NCI-H526 (cell line): Measurements from ENCODE around the gene SHLD2.
"Not testable (repeated sequence)": the region's sequence is repeated elsewhere in the genome, so short reads cannot be mapped to it uniquely, and the experiment has no call there.

Experiments
- DNase-seq, 2 experiments: peaks; one replicate each; lab custom pipeline; 2025; lab: John Stamatoyannopoulos, UW

The SHLD2 gene, protein sequence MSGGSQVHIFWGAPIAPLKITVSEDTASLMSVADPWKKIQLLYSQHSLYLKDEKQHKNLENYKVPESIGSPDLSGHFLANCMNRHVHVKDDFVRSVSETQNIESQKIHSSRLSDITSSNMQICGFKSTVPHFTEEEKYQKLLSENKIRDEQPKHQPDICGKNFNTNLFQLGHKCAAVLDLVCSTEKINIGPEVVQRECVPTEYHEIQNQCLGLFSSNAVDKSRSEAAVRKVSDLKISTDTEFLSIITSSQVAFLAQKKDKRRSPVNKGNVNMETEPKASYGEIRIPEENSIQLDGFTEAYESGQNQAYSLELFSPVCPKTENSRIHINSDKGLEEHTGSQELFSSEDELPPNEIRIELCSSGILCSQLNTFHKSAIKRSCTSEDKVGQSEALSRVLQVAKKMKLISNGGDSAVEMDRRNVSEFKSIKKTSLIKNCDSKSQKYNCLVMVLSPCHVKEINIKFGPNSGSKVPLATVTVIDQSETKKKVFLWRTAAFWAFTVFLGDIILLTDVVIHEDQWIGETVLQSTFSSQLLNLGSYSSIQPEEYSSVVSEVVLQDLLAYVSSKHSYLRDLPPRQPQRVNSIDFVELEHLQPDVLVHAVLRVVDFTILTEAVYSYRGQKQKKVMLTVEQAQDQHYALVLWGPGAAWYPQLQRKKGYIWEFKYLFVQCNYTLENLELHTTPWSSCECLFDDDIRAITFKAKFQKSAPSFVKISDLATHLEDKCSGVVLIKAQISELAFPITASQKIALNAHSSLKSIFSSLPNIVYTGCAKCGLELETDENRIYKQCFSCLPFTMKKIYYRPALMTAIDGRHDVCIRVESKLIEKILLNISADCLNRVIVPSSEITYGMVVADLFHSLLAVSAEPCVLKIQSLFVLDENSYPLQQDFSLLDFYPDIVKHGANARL

DNA sequence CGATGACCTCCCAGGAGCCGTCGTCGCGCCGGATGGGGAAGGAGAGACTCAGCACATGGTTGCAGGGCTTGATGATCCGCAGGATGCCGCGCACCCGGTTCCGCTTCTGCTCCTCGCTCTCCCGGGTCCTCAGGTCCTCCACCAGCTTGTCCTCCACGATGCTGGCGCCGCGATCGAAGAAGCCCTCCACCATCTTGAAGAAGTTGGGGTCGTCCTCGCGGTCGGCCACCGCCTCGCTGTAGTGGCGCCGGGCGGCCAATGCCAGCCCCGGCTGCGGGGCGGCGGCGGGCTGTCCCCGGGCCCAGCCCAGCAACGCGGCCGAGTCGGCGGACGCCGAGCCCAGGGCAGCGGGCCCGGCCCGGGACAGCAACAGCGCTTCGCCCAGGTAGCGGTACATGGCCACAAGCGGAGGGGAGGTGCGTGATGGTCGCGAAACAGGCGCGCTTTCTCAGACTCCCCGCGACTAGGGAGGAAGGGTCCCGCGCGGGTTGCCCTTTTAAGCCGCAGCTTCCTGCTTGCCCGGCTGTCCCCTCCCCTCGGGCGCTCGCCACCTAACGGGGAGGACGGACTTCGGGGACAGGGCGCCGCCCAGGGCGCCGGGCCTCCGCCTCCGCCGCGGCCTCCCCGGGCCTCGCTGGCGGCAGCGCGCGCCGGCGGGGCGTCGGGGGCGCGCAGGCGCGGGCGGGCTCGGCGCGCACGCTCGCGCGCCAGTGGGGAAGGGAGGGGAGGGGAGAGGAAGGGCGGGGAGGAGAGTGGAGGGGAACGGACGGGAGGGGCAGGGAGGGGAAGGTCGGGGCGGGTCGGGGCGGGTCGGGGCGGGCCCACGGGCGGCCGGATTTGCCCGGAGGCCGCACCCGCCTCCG, at the start of gene SHLD2, which contains the start of gene GLUD1:
Gene SHLD2 (plus strand): TSS at position 834 of the 863 bp plus-strand sequence. CDS start 56,149 bp downstream, outside the sequence.
Gene GLUD1 (minus strand): TSS at position 471 of the 863 bp plus-strand sequence. CDS start 74 bp downstream, at position 397.
- DNase-seq, result peak; percentile 43 to 84

DNA sequence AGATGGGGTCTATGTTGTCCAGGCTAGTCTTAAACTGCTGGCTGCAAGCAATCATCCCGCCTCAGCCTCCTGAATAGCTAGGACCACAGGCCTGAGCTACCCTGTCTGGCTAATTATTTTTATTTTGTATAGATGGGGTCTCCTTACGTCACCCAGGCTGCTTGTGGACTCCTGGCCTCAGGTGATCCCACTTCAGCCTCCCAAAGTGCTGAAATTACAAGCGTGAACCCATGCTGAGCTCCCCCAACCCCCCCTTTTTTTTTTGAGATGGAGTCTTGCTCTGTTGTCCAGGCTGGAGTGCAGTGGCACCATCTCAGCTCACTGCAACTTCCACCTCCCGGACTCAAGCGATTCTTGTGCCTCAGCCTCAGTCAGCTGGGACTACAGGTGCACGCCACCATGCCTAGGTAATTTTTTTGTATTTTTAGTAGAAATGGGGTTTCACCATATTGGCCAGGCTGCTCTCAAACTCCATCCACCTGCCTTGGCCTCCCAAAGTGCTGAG, 49.5 kb upstream of the SHLD2 start:
- DNase-seq, result no peak

DNA sequence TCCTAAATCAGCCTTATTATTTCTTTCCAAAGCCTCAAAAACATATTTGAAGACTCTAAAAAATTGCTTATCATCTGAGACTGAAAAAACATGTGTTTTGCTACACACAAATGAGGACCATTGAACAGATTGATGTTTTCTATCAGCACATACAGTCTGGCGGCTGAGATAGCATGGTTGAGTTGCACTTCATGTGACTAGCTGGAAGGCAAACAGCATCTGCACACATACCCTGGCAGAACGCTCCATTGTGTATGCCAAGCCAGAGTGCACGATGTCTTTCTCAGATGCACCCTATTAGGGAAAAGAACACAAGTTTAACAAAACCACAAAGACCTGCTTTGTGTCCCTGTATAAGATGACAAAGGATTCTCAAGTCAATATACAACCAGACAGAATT, 41.9 kb upstream of the SHLD2 start:
- DNase-seq, result no peak

DNA sequence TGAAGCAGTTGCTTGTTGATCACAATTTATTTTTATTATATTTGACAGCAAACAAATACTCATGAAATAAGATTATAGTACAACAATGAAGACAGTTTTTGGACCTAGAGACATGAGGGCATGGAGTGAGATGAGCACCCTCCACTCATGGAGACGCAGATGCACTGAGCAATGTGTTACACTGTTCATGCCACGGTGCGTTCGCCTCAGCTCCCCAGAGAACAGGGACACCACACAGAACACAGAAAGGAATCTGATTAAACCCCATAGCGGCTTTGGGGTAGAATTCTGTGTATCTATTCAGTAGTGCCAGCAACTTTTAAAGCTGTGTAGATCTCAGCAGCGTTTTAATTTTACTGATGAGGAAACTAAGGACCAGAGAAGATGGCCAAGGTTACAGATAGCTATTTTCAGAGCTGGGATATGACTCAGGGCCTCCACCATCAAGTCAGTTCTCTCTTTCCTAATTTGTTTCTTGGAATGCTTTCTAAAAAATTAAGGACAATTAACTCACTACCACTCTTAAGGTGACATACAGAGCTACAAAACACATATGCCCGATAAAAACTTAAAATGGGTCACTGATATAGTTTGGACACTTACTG, 41.3 kb upstream of the SHLD2 start:
- no peak for DNase-seq

DNA sequence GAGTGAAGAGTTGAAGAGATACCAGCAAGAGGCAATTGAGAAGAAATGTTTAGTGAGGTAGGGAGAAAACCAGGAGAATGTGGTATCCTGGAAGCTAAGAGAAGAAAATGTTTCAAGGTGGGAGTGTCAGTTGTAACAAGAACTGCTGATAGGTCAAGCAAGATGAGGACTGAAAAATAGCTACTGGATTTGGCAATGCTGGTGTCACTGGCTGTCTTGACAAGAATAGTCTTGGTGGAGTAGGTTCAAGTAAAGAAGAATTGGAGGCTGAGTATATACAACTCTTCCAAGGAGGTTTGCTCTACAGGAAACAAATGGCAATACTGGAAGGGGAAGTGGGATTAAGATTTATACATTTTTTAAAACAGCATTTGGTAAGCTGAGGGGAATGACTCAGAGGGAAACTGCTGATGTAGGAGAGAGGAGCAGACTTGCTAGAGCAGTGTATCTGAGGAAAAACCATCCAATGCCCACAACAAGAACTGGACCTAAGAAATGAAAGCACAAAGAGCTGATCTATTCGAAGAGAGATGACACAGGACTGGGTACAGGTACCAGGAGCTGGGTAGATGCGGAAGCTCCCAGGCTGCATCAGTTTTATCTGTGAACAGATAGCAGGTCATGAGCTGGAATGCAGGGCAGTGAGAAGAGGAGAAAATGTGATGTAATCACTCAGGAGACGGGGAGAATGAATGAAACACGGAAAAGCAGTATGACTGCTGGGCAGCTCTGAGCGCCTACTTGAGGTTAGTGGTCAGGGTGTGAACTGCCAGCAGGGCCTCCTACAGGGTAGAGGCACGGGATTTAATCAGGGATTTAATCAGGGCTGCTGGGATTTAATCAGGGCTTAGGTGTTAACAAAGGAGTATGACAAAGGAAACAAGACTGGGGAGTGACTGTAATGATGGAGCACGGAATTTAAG, 40.4 kb upstream of the SHLD2 start:
- no peak for DNase-seq

DNA sequence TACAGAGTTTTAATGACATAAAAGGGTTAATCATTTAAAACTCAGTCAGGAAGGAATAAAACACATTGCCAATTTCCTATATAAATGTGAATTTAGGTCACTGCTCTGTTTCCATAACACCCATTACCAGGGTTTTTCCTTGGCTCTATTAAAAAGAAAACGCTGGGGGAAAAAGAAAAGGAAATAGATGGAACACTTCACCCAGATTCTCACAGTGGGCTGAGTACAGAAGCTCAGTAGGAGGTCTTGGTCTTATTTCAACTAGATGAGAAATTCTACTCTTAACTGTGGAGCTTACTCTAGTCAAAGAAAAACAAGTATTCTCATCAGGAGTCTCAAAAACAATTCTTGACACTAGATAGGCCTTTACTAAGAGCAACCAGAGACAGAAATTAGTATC, 36.8 kb upstream of the SHLD2 start:
- DNase-seq, result no peak

DNA sequence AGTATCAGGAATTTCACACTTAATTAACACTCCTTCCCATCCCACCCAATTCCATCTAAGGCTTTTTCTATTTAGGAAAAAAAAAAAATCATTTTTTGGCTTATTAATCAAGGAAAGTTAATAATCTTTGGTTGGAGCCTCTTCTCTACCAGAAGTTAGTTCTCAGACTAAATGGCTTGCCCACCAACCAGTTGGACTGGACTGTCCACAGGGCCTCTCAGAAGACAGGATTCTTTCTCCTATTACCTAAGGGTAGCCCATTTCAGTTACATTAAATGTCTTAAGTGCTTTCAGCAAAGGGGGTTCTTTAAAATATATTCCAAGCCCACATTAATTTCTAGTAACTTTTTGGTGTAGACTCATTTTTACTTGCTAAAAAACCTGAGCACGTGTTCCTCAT, 35.6 kb upstream of the SHLD2 start:
- DNase-seq, result no peak

DNA sequence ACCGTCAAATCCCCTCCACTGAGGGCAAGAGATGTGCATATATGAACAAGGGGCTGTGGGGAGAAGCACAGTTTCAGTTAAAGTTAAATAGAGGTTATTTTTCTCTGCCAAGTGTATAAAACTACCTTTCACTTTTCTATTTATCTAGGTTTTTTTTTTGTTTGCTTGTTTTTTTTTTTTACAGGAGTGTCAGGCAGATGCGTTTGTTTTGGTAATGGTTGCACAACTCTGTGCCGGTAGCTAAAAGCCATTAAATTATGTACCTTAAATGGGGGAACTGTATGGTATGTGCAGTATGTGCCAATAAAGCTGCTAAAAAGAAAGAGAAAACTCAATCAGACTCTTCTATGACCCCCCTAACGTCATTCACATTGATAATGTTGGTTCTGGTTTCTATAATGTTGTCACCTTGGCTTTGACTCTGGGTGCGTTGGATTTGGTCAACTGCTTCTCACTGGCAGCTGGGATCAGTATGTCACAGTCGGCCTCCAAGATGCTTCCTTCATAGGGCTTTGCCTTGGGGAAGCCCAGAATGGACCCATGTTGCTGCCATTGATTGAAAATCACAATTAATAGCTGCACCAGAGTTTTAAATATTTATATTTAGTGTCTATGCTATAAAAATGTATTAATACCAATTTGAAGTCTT, 34.6 kb upstream of the SHLD2 start:
- no peak for DNase-seq

DNA sequence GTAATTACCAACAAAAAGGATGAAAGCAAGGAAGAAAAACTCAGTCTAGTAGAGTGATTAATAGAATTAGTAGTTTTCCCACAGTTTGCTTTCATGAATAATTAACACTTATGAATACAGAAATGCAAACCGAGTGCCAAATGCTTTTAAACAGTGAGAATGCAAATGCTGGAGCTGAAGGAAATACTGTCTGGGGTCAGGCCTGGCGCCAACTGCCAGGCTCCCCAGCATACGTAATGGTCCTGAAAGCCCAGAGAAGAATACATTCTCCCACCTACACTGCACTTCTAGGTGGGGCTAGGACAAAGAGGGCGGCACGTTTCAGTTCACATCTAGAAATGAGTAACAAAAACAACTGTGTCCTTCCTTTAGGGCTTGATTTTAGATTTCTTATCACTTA, 30.4 kb upstream of the SHLD2 start:
- DNase-seq, result peak; percentile 74 to 79

DNA sequence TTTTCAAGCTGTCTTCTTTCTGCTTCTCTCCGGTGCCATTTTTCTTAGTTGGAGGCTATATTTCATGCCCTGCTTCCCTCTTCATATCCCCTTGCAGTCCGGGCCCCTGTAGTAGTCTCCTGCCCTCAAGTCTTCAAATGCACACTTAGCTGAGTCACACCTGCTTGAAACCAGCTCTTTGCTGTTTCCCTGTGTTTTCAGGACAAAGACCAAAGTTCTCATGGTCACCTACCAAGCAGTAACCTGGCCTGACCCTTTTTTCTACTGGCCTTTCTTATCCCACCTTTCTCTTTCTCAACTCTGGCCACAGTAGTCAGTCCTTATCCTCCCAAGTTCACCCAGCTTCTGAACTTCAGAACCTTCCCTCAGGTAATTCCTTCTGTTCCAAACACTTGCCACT, 28.8 kb upstream of the SHLD2 start:
- no peak for DNase-seq

DNA sequence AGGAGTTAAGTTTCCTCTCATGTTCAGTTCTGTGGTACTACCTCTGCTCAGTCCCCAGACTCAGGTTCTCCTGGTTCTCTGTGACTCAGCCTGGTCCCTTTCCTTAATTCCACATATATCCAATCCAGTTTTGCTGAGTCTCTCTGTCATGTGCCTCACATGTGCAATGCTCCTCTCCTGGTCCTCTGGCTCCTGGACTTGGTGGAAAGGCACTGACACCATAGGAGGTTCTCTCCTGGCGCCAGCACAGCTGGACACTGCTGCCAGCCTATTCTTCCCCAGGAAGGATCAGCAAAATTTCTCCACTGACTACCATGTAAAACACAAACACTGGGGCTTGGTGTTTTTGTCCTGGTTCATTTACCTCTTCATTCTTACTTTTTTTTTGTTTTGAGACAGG, 28.1 kb upstream of the SHLD2 start:
- DNase-seq, result no peak

DNA sequence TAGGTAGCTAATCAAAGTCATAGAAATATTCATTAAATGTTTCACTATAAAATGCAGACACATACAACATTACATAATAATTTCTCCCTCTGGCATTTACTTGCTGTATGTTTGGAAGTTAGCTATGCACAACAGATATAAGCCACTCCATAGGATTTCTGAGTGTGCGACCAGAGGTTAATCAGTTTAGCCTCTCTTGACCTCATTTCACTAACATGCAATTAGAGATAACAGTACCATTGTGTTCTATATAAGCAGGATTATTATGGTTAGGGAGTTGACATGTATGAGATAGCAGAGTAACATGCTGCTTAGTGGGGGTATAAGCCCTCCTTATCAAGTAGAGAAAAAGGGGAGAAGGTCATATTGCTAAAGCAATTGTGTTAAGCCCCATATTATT, 26.7 kb upstream of the SHLD2 start:
- DNase-seq, result no peak

DNA sequence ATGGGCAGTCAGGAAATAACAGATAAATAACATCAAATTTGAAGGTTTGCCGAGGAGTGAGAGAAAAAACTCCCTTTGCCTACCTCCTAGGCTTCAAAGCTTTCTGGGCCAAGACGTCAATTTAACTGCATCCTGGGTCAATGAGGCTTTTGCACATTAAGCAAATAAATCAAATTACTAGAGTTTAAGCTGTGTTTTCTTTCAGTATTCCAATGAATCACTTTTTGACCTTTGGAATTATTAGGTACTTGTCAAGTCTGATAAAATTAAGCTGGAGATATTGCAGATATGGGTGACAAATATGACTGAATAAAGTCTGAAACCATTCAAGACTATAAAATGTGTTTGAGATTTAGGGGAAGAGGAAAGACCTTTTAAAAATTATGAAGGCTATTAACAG, 22.6 kb upstream of the SHLD2 start:
- DNase-seq, result no peak

DNA sequence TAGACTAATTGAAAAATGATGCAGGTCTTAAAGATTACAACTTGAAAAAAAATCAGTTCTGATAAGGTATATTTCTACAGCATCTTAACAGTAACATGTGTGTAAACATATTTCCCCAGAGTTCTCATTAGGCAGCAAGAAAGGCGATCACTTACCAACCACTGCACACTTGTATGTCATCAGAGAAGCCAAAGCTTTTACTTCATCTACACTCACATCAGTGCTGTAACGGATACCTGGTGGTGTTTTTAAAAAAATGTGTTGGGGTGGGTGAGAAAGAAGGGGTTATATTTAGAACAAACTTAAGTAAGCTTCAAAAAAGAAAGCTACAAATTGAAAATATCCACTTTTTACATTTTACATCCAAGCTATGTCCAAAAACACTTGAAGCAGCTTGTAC, 18.6 kb upstream of the SHLD2 start:
- not testable (repeated sequence) for DNase-seq

DNA sequence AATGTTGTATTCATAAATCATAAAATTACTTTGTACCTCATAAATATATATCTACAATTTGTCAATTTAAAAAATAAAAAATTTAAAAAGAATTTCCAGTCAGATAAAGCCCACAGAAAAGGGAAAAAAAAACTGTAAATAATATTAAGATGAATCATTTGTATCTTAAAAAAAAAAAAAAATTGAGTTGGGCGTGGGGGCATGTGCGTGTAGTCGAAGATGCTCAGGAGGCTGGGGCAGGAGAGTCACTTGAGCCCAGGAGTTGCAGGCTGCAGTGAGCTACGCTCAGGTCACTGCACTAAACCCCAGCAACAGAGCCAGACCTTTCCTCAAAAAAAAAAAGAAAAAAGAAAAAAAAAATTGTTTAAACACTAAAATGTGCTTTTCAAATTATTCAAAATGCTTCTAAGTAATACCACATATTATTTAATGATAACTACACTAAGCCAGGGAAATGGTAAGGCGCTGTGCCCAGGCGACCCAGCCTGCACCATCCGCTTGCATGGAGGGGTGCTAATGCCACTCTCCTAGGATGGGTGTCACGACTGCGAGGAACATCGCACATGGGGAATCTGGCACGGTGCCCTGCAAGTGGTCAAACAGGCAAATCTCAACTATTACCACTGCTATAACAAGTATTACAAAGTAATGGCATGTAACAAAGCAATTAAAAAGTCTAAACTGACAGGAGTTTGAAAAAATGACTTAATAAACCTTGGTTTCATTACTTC, 15.7 kb upstream of the SHLD2 start:
- no peak for DNase-seq

DNA sequence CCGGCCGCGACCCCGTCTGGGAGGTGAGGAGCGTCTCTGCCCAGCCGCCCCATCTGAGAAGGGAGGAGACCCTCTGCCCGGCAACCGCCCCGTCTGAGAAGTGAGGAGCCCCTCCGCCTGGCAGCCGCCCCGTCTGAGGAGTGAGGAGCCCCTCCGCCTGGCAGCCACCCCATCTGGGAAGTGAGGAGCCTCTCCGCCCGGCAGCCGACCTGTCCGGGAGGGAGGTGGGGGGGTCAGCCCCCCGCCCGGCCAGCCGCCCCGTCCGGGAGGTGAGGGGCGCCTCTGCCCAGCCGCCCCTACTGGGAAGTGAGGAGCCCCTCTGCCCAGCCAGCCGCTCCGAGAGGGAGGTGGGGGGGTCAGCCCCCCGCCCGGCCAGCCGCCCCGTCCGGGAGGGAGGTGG, 14.4 kb upstream of the SHLD2 start:
- DNase-seq, result not testable (repeated sequence)

DNA sequence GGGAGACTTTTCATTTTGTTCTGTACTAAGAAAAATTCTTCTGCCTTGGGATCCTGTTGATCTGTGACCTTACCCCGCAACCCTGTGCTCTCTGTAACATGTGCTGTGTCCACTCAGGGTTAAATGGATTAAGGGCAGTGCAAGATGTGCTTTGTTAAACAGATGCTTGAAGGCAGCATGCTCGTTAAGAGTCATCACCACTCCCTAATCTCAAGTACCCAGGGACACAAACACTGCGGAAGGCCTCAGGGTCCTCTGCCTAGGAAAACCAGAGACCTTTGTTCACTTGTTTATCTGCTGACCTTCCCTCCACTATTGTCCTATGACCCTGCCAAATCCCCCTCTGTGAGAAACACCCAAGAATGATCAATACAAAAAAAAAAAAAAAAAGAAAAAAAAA, 13.4 kb upstream of the SHLD2 start:
- not testable (repeated sequence) for DNase-seq

DNA sequence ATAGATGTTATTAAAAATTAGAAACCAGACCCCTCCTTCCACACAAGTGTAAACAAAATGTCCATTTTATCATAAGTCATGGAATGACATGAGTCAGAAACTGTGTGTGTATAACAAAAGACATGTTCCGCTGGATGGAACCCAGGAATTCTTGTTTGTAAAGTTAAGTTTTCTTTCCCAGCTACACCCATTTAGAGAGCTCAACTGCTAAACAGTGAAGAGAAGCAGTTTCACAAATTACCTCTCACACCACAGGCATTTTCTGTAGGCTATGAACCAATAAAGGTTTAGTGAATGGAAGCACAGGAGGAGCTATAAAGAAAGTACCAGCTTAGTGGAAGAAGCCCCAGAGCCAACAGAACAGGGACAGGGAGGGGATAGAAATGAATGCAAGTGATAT, 12.8 kb upstream of the SHLD2 start:
- DNase-seq, result not testable (repeated sequence)
